ENCODE measurements around the gene RHD. TPM values are rescaled to one million over a fixed set of nuclear protein-coding genes. Genes with fewer than 3 reads are reported as not detected.
"Not testable (repeated sequence)": the region's sequence is repeated elsewhere in the genome, so short reads cannot be mapped to it uniquely, and the experiment has no call there.

The RHD gene
- total and polyA plus RNA-seq, 2 experiments from 2014 or later = 0.21 to 0.26 TPM

GRCh38 chr1:25362634-25363559 lies 90.6 kb downstream of the RHD start:
- H3K4me1 ChIP-seq (ENCODE audit: insufficient read depth); H3K4me3 ChIP-seq; H3K27ac Mint-ChIP-seq; ATAC-seq; H3K9me3 Mint-ChIP-seq; H3K9me2 ChIP-seq (ENCODE audit: insufficient read depth); H3K4me1 Mint-ChIP-seq; H3K4me3 Mint-ChIP-seq; H3F3A ChIP-seq (replicated peaks; ENCODE audit: low read depth); DNase-seq (ENCODE audit: low spot score); H3K27me3 ChIP-seq (ENCODE audit: insufficient read depth); H3K4me2 ChIP-seq; H4K20me1 ChIP-seq (replicated peaks; ENCODE audit: insufficient read depth); H3K79me2 ChIP-seq (replicated peaks; ENCODE audit: insufficient read depth); H2AFZ ChIP-seq; H3K27me3 Mint-ChIP-seq (ENCODE audit: insufficient read depth, low read depth, poor library complexity); H3K27ac ChIP-seq (ENCODE audit: low read depth); H3K36me3 ChIP-seq (ENCODE audit: insufficient read depth): not testable (repeated sequence)
- peaks cover 21% of the 10 kb centered on the region for H3K36me3 Mint-ChIP-seq (ENCODE audit: low read depth)

- H3K27ac Mint-ChIP-seq = no peak overlapping the region
- Histone ChIP-seq H3F3A (replicated peaks; ENCODE audit: low read depth) (no peaks in the 10 kb centered on the region), H3K4me1 (ENCODE audit: insufficient read depth) (no peaks in the 10 kb centered on the region), H3K4me3 (no peak overlapping the region), H3K79me2 (replicated peaks; ENCODE audit: insufficient read depth) (no peaks in the 10 kb centered on the region), H3K9me2 (ENCODE audit: insufficient read depth) (no peaks in the 10 kb centered on the region), H4K20me1 (replicated peaks; ENCODE audit: insufficient read depth) (no peaks in the 10 kb centered on the region), H3K27ac (ENCODE audit: low read depth) (no peak overlapping the region), H3K4me2 (no peak overlapping the region), H3K36me3 (ENCODE audit: insufficient read depth) (no peaks in the 10 kb centered on the region), H3K27me3 (ENCODE audit: insufficient read depth) (no peaks in the 10 kb centered on the region), H2AFZ (no peak overlapping the region)
- ATAC-seq (no peak), DNase-seq (ENCODE audit: low spot score) (no peak)
- TF ChIP-seq EZH2phosphoT487 (IDR thresholded peaks at IDR 0.05; ENCODE audit: unreplicated experiment) (no peak), CTCF (conservative IDR thresholded peaks at IDR 0.05; ENCODE audit: low read depth in 2 of 2) (peak in 1 of 2 experiments; percentile 24; a peak in 1 of 4 replicates), POLR2AphosphoS5 (IDR thresholded peaks at IDR 0.05; ENCODE audit: low read depth) (no peak), ZNF114 (CRISPR knock-in tag; IDR thresholded peaks at IDR 0.05) (no peak)
- H3K27me3 Mint-ChIP-seq (ENCODE audit: insufficient read depth, low read depth, poor library complexity) = no peaks in the 10 kb centered on the region
- H3K4me1 Mint-ChIP-seq = peaks cover 5% of the 10 kb centered on the region
- H3K4me3 Mint-ChIP-seq = no peak overlapping the region
- H3K9me3 Mint-ChIP-seq = no peaks in the 10 kb centered on the region
- no peaks in the 10 kb centered on the region for H3K36me3 Mint-ChIP-seq (ENCODE audit: low read depth)
These were observed 96.9 kb downstream of the RHD start for GRCh38 chr1:25369241-25369640.

- not testable (repeated sequence) for H3K4me1 ChIP-seq (ENCODE audit: insufficient read depth); H3K27me3 Mint-ChIP-seq (ENCODE audit: insufficient read depth, low read depth, poor library complexity); H3K36me3 ChIP-seq (ENCODE audit: insufficient read depth); H3K27ac ChIP-seq (ENCODE audit: low read depth); DNase-seq (ENCODE audit: low spot score); H3K27ac Mint-ChIP-seq; H3K36me3 Mint-ChIP-seq (ENCODE audit: low read depth); H3K79me2 ChIP-seq (replicated peaks; ENCODE audit: insufficient read depth); H3K27me3 ChIP-seq (ENCODE audit: insufficient read depth); H2AFZ ChIP-seq; H3K4me2 ChIP-seq; H3K4me3 ChIP-seq; H3K9me3 Mint-ChIP-seq; ATAC-seq; H3K4me3 Mint-ChIP-seq; H3K9me2 ChIP-seq (ENCODE audit: insufficient read depth); H3F3A ChIP-seq (replicated peaks; ENCODE audit: low read depth); H3K4me1 Mint-ChIP-seq; H4K20me1 ChIP-seq (replicated peaks; ENCODE audit: insufficient read depth)
These were observed 97.5 kb downstream of the RHD start for GRCh38 chr1:25369691-25370271.

- H3K4me3 ChIP-seq; H3K36me3 ChIP-seq (ENCODE audit: insufficient read depth); H3F3A ChIP-seq (replicated peaks; ENCODE audit: low read depth); H3K4me1 Mint-ChIP-seq; ATAC-seq; H3K4me2 ChIP-seq; H3K79me2 ChIP-seq (replicated peaks; ENCODE audit: insufficient read depth); H3K4me3 Mint-ChIP-seq; DNase-seq (ENCODE audit: low spot score); H3K9me3 Mint-ChIP-seq; H3K36me3 Mint-ChIP-seq (ENCODE audit: low read depth); H3K27ac Mint-ChIP-seq; H3K4me1 ChIP-seq (ENCODE audit: insufficient read depth); H3K27me3 ChIP-seq (ENCODE audit: insufficient read depth); H3K27ac ChIP-seq (ENCODE audit: low read depth); H3K9me2 ChIP-seq (ENCODE audit: insufficient read depth); H2AFZ ChIP-seq; H3K27me3 Mint-ChIP-seq (ENCODE audit: insufficient read depth, low read depth, poor library complexity); H4K20me1 ChIP-seq (replicated peaks; ENCODE audit: insufficient read depth): not testable (repeated sequence)
These were observed 99.4 kb downstream of the RHD start for GRCh38 chr1:25371757-25372156.

- H3K4me3 ChIP-seq; H3K4me3 Mint-ChIP-seq; H3K9me2 ChIP-seq (ENCODE audit: insufficient read depth); H2AFZ ChIP-seq; H3K27me3 ChIP-seq (ENCODE audit: insufficient read depth); H3K4me2 ChIP-seq; H3K36me3 ChIP-seq (ENCODE audit: insufficient read depth); H3K27ac ChIP-seq (ENCODE audit: low read depth); H3K36me3 Mint-ChIP-seq (ENCODE audit: low read depth); H4K20me1 ChIP-seq (replicated peaks; ENCODE audit: insufficient read depth); H3K9me3 Mint-ChIP-seq; ATAC-seq; H3K4me1 ChIP-seq (ENCODE audit: insufficient read depth); DNase-seq (ENCODE audit: low spot score); H3K27me3 Mint-ChIP-seq (ENCODE audit: insufficient read depth, low read depth, poor library complexity); H3F3A ChIP-seq (replicated peaks; ENCODE audit: low read depth); H3K79me2 ChIP-seq (replicated peaks; ENCODE audit: insufficient read depth); H3K4me1 Mint-ChIP-seq; H3K27ac Mint-ChIP-seq: not testable (repeated sequence)
These were observed 106.1 kb downstream of the RHD start for GRCh38 chr1:25378367-25378766.

Measured in GM23338 (cell line).